HCT116 (cell line): Measurements from ENCODE around the gene PROSER3. TPM values are rescaled to one million over a fixed set of nuclear protein-coding genes. Genes with fewer than 3 reads are reported as not detected.

Experiments used
- ATAC-seq: fragments of 200-7000 bp; cut with Tn5 transposase; 2 replicates; pipeline ENCODE4 v1.9.1; 2020; ENCODE audit warnings: mild to moderate bottlenecking, moderate library complexity
- BruUV-seq: library from RNA; stranded (reverse); fragments of 400-500 nt; replicated peaks from 2 replicates; lab custom pipeline; 2021; lab: Mats Ljungman, UMichigan
- CTCF ChIA-PET: fragments of 300-600 bp; sonication (Branson Sonifier 250); formaldehyde crosslinking; loops from one replicate; lab custom pipeline; 2021; ENCODE audit warnings: antibody characterized with exemption; lab: Charles Lee
- POLR2A ChIA-PET: fragments of 300-600, 350-600 bp; sonication (Branson Sonifier 250); formaldehyde crosslinking; loops from one replicate; lab custom pipeline; 2021; ENCODE audit warnings: antibody characterized with exemption; lab: Charles Lee
- RAD21 ChIA-PET, 2 experiments: fragments of 300-600 bp; sonication (Branson Sonifier 250); formaldehyde crosslinking; loops; one replicate each; lab custom pipeline; 2023; ENCODE audit warnings: low total read pairs in 2 of 2; ENCODE audit not compliant: uncharacterized antibody in 2 of 2, unreplicated experiment in 2 of 2, low non-redundant PET in 1 of 2; lab: Charles Lee
- DNase-seq: peaks from one replicate; pipeline ENCODE4 v3.0.0-alpha.2; 2010; ENCODE audit warnings: low read depth, low spot score
- H2AFZ ChIP-seq: fragments of 200-600 bp; shearing (Covaris generic), sonication (generic); 2 replicates; pipeline ENCODE4 v1.6.1; 2017; ENCODE audit warnings: low read depth, mixed run types, mixed read lengths, antibody characterized with exemption, low read length; ENCODE audit not compliant: poor library complexity, severe bottlenecking
- H3K27ac ChIP-seq: 2 replicates; pipeline ENCODE4 v1.5.1; 2012; ENCODE audit warnings: low read depth, low read length
- H3K27me3 ChIP-seq: fragments of 200-600 bp; sonication (generic); 2 replicates; pipeline ENCODE4 v1.6.1; 2016; ENCODE audit warnings: mixed run types, low read length, mixed read lengths; ENCODE audit not compliant: insufficient read depth
- H3K36me3 ChIP-seq, 2 experiments: fragments of 200-500 bp in 1 of 2; fragments of 200-600 bp in 1 of 2; sonication (Bioruptor generic) in 1 of 2; sonication (generic) in 1 of 2; 2 replicates each; pipeline versions ENCODE4 v1.5.1 to v1.6.1; 2014 to 2016; ENCODE audit warnings: low read length in 2 of 2, inconsistent platforms in 1 of 2, mixed read lengths in 1 of 2, mixed run types in 1 of 2; ENCODE audit not compliant: insufficient read depth in 2 of 2, control insufficient read depth in 1 of 2
- H3K4me1 ChIP-seq, 2 experiments: fragments of 200-600 bp in 1 of 2; sonication (generic) in 1 of 2; 2 replicates each; pipeline versions ENCODE4 v1.5.1 to v1.6.1; 2012 to 2017; ENCODE audit warnings: low read length in 2 of 2, inconsistent platforms in 1 of 2, mild to moderate bottlenecking in 1 of 2, mixed read lengths in 1 of 2, mixed run types in 1 of 2, moderate library complexity in 1 of 2; ENCODE audit not compliant: insufficient read depth in 2 of 2, control insufficient read depth in 1 of 2
- H3K4me2 ChIP-seq: fragments of 200-600 bp; sonication (generic); 2 replicates; pipeline ENCODE4 v1.6.1; 2017; ENCODE audit warnings: mixed run types, low read length, mixed read lengths
- H3K4me3 ChIP-seq, 2 experiments: fragments of 200-600 bp in 1 of 2; sonication (generic) in 1 of 2; replicated peaks in 1 of 2; 2 replicates each; pipeline ENCODE4 v1.5.1; 2011 to 2016; ENCODE audit warnings: low read length in 2 of 2, control low read depth in 1 of 2, low read depth in 1 of 2, mild to moderate bottlenecking in 1 of 2, mixed read lengths in 1 of 2, mixed run types in 1 of 2
- H3K79me2 ChIP-seq: fragments of 200-600 bp; sonication (generic); 2 replicates; pipeline ENCODE4 v1.6.1; 2017; ENCODE audit warnings: mild to moderate bottlenecking, mixed run types, low read length, moderate library complexity, mixed read lengths; ENCODE audit not compliant: insufficient read depth
- H3K9ac ChIP-seq: fragments of 200-600 bp; sonication (generic); 2 replicates; pipeline ENCODE4 v1.6.1; 2016; ENCODE audit warnings: low read length, mixed read lengths
- H3K9me2 ChIP-seq: fragments of 200-600 bp; sonication (generic), shearing (Covaris generic); 2 replicates; pipeline ENCODE4 v1.6.1; 2017; ENCODE audit warnings: mixed run types, mild to moderate bottlenecking, moderate library complexity; ENCODE audit not compliant: insufficient read depth
- H3K9me3 ChIP-seq, 2 experiments: fragments of 200-500 bp in 1 of 2; fragments of 200-600 bp in 1 of 2; sonication (Bioruptor generic) in 1 of 2; sonication (generic) in 1 of 2; 2 replicates each; pipeline ENCODE4 v1.6.1; 2014 to 2017; ENCODE audit warnings: low read length in 2 of 2, mixed read lengths in 2 of 2, inconsistent platforms in 1 of 2, low read depth in 1 of 2, mild to moderate bottlenecking in 1 of 2, mixed run types in 1 of 2, moderate library complexity in 1 of 2; ENCODE audit not compliant: control insufficient read depth in 1 of 2, insufficient read depth in 1 of 2
- H4K20me1 ChIP-seq: fragments of 200-600 bp; sonication (generic), shearing (Covaris generic); 2 replicates; pipeline ENCODE4 v1.6.1; 2017; ENCODE audit warnings: mixed run types, mild to moderate bottlenecking, moderate library complexity; ENCODE audit not compliant: insufficient read depth
- CBX3 ChIP-seq: IDR thresholded peaks from 2 replicates; pipeline ENCODE4 v1.6.1; 2012; ENCODE audit warnings: low read depth
- EGR1 ChIP-seq: IDR thresholded peaks from 2 replicates; pipeline ENCODE4 v1.6.1; 2012; ENCODE audit warnings: low read depth
- JUND ChIP-seq: IDR thresholded peaks from 2 replicates; pipeline ENCODE4 v1.6.1; 2012
- POLR2A ChIP-seq: IDR thresholded peaks from 2 replicates; pipeline ENCODE4 v1.7.0; 2011; ENCODE audit warnings: borderline replicate concordance; ENCODE audit not compliant: insufficient read depth, insufficient read length; ENCODE audit errors: extremely low read depth
- POLR2AphosphoS5 ChIP-seq: IDR thresholded peaks from 2 replicates; pipeline ENCODE4 v1.6.1; 2011; ENCODE audit warnings: mild to moderate bottlenecking, low read depth, low read length, moderate library complexity
- SIN3A ChIP-seq: IDR thresholded peaks from 2 replicates; pipeline ENCODE4 v1.6.1; 2012; ENCODE audit warnings: low read depth
- SP1 ChIP-seq: IDR thresholded peaks from 2 replicates; pipeline ENCODE4 v1.6.1; 2012; ENCODE audit warnings: low read depth
- ZFX ChIP-seq: fragments of 450-650 bp; IDR thresholded peaks from 2 replicates; pipeline ENCODE4 v1.6.1; 2017
- intact Hi-C: fragments of 100-400 bp; cut with micrococcal nuclease; formaldehyde crosslinking; loops from 2 replicates; pipeline ENCODE4 v1.10.0; 2022
- total RNA-seq: library from RNA; stranded (reverse); gene quantifications from one replicate; pipeline ENCODE4 v1.2.1, GENCODE V29; 2021; ENCODE audit not compliant: unreplicated experiment
- TF ChIP-seq, protein P1 (sequence below): IDR thresholded peaks from 2 replicates; pipeline ENCODE4 v1.6.1; 2012
- TF ChIP-seq, protein P2 (sequence below), 3 experiments: fragments of 200-600 bp in 1 of 3; sonication (generic) in 1 of 3; IDR thresholded peaks in 2 of 3; conservative IDR thresholded peaks in 1 of 3; 2 replicates each; pipeline ENCODE4 v1.5.1; 2012 to 2017; ENCODE audit warnings: low read depth in 2 of 3, low read length in 2 of 3, antibody characterized with exemption in 1 of 3, borderline replicate concordance in 1 of 3, control low read depth in 1 of 3, mild to moderate bottlenecking in 1 of 3, mixed read lengths in 1 of 3, mixed run types in 1 of 3, moderate library complexity in 1 of 3; ENCODE audit not compliant: insufficient read depth in 1 of 3

The PROSER3 gene
- total RNA-seq, 1 experiment from 2014 or later: 42.5 TPM

DNA sequence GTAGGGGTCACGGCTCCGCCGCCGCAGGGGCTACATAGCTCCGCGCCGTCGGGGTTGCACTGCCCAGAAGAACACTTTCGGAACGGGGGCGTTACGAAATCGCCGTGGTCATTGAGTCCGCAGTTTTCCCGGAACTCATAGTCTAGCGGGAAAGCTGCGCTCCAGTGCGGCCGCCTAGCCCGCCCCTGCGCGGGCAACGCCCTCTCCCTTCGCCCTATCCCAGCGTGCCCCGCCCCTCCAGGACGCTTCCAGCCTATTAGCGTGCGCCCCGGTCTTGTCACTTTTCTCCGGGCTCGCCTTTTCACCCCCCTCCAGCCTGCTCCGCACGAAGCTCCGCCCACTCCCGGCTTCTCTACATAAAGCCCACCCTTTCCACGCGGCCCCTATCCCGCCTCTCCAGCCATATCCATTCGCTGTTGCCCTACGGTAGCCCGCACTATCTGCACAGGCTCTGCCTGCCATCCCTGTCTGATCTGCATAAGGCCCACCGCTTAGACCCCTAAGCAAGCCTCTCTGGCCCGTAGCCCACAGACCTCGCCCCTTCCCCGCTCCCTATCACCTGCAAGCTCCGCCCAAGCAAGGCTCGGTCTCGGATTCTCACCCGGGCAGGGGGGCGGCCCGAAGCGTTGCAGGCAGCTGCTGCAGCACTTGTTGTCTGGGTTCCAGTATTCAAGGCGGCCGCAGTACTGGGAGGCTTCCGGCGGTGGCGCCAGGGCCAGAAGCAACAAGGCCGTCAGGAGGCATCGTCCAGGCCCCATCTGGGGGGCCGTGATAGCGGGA, 17.4 kb upstream of the PROSER3 start:
- Histone ChIP-seq H3K4me2 (peak overlapping the region; percentile 100), H3K9me3 (no peaks in the 10 kb centered on the region), H3K27ac (peak overlapping the region; percentile 73), H3K36me3 (peaks cover 14 to 23% of the 10 kb centered on the region in 2 experiments; a peak in 3 of 4 replicates), H3K4me3 (peak overlapping the region; percentile 61 to 74), H4K20me1 (no peaks in the 10 kb centered on the region), H3K9me2 (no peaks in the 10 kb centered on the region), H3K79me2 (peaks cover 1% of the 10 kb centered on the region; the same call in 1 of the 2 replicates), H3K4me1 (peaks cover 20 to 26% of the 10 kb centered on the region in 2 experiments; a peak in 3 of 4 replicates), H3K9ac (peak overlapping the region; percentile 72), H2AFZ (peak overlapping the region; percentile 78), H3K27me3 (no peaks in the 10 kb centered on the region)
- ATAC-seq (peak; percentile 80), DNase-seq (peak; percentile 87)
- TF ChIP-seq SIN3A: 0 out of 2 replicates have a peak, but pooled peaks have one; percentile 52
- TF ChIP-seq, protein P1, sequence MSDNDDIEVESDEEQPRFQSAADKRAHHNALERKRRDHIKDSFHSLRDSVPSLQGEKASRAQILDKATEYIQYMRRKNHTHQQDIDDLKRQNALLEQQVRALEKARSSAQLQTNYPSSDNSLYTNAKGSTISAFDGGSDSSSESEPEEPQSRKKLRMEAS: peak; percentile 55; the same call in 1 of the 2 replicates
- TF ChIP-seq ZFX: peak; percentile 18; the same call in 1 of the 2 replicates
- TF ChIP-seq, protein P2, sequence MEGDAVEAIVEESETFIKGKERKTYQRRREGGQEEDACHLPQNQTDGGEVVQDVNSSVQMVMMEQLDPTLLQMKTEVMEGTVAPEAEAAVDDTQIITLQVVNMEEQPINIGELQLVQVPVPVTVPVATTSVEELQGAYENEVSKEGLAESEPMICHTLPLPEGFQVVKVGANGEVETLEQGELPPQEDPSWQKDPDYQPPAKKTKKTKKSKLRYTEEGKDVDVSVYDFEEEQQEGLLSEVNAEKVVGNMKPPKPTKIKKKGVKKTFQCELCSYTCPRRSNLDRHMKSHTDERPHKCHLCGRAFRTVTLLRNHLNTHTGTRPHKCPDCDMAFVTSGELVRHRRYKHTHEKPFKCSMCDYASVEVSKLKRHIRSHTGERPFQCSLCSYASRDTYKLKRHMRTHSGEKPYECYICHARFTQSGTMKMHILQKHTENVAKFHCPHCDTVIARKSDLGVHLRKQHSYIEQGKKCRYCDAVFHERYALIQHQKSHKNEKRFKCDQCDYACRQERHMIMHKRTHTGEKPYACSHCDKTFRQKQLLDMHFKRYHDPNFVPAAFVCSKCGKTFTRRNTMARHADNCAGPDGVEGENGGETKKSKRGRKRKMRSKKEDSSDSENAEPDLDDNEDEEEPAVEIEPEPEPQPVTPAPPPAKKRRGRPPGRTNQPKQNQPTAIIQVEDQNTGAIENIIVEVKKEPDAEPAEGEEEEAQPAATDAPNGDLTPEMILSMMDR (IDR thresholded peaks at IDR 0.05 in 2 of 3, conservative IDR thresholded peaks at IDR 0.05 in 1 of 3; ENCODE audit: borderline replicate concordance in 1 of 3, insufficient read depth in 1 of 3, low read depth in 2 of 3, low read length in 2 of 3): peak in 1 of 3 experiments; percentile 30; a peak in 1 of 6 replicates
- TF ChIP-seq POLR2A: peak; percentile 81
- no peak for TF ChIP-seq JUND
- no peak for TF ChIP-seq CBX3
- TF ChIP-seq EGR1: 0 out of 2 replicates have a peak, but pooled peaks have one; percentile 10
- TF ChIP-seq POLR2AphosphoS5: peak; percentile 41
- TF ChIP-seq SP1: peak; percentile 84
- POLR2A ChIA-PET: interaction anchor here (0.7 to 2.2 kb wide), 7 partner anchors 8 to 230 kb away, joined by 3 to 8 read pairs (median 4); partner anchors contain the start of gene LIN37
- CTCF ChIA-PET: interaction anchor here (1.1 kb wide), 2 partner anchors 17 to 79 kb away, joined by 3 read pairs; no protein-coding TSS in a partner anchor
- intact Hi-C loops: no loop called here
- BruUV-seq: no TSS peak
- RAD21 ChIA-PET: interaction anchor here (0.8 kb wide), 2 partner anchors 8 to 191 kb away, joined by 3 read pairs; partner anchors contain the start of gene LIN37 (in 1 of the 2)
